Measurements from ENCODE around the gene CTSZ.
"Not testable (repeated sequence)": the region's sequence is repeated elsewhere in the genome, so short reads cannot be mapped to it uniquely, and the experiment has no call there.

DNA sequence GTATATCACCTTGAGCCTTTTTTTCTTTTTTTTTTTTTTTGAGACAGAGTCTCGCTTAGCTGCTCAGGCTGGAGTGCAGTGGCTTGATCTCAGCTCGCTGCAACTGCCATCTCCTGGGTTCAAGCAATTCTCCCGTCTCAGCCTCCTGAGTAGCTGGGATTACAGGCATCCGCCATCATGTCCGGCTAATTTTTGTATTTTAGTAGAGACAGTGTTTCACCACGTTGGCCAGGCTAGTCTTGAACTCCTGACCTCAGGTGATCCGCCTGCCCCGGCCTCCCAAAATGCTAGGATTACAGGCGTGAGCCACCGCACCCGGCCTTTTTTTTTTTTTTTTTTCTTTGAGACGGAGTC, 24.0 kb downstream of the CTSZ start:
- TF ChIP-seq, protein P1, sequence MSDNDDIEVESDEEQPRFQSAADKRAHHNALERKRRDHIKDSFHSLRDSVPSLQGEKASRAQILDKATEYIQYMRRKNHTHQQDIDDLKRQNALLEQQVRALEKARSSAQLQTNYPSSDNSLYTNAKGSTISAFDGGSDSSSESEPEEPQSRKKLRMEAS (IDR thresholded peaks at IDR 0.05; ENCODE audit: low read depth, low read length): not testable (repeated sequence)
- TF ChIP-seq, protein P2, sequence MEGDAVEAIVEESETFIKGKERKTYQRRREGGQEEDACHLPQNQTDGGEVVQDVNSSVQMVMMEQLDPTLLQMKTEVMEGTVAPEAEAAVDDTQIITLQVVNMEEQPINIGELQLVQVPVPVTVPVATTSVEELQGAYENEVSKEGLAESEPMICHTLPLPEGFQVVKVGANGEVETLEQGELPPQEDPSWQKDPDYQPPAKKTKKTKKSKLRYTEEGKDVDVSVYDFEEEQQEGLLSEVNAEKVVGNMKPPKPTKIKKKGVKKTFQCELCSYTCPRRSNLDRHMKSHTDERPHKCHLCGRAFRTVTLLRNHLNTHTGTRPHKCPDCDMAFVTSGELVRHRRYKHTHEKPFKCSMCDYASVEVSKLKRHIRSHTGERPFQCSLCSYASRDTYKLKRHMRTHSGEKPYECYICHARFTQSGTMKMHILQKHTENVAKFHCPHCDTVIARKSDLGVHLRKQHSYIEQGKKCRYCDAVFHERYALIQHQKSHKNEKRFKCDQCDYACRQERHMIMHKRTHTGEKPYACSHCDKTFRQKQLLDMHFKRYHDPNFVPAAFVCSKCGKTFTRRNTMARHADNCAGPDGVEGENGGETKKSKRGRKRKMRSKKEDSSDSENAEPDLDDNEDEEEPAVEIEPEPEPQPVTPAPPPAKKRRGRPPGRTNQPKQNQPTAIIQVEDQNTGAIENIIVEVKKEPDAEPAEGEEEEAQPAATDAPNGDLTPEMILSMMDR (IDR thresholded peaks at IDR 0.05; ENCODE audit: low read depth, low read length): not testable (repeated sequence)
- TF ChIP-seq POLR2A (IDR thresholded peaks at IDR 0.05; ENCODE audit: extremely low read depth, insufficient read length): not testable (repeated sequence)

All from NB4 (cell line).